Measurements from ENCODE around the gene CYB5RL.
"Not testable (repeated sequence)": the region's sequence is repeated elsewhere in the genome, so short reads cannot be mapped to it uniquely, and the experiment has no call there.

DNA sequence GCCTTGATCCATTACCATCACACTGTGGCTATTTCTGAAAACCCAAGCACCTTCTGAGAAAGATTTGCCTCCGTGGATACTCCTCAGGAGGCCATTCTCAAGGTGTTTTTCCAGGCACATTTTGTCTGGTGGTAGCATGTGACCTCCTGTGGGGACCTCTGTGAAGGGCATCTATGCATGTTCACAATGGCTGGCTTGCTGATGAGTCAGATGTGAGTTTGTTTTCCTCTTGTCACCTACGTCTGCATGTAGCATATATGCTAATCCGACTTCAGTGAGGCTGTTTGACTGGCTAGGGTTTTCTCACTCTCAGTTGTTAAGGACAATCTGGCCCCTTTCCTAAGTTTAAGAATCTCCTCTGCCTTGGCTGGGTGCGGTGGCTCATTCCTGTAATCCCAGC, 8.1 kb upstream of the CYB5RL start:
- TF ChIP-seq, protein P1, sequence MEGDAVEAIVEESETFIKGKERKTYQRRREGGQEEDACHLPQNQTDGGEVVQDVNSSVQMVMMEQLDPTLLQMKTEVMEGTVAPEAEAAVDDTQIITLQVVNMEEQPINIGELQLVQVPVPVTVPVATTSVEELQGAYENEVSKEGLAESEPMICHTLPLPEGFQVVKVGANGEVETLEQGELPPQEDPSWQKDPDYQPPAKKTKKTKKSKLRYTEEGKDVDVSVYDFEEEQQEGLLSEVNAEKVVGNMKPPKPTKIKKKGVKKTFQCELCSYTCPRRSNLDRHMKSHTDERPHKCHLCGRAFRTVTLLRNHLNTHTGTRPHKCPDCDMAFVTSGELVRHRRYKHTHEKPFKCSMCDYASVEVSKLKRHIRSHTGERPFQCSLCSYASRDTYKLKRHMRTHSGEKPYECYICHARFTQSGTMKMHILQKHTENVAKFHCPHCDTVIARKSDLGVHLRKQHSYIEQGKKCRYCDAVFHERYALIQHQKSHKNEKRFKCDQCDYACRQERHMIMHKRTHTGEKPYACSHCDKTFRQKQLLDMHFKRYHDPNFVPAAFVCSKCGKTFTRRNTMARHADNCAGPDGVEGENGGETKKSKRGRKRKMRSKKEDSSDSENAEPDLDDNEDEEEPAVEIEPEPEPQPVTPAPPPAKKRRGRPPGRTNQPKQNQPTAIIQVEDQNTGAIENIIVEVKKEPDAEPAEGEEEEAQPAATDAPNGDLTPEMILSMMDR (IDR thresholded peaks at IDR 0.05): not testable (repeated sequence)
- TF ChIP-seq POLR2A (IDR thresholded peaks at IDR 0.05): not testable (repeated sequence)
